HG03175 (cell line): ENCODE measurements around the gene LHX1.

Experiments used
- ATAC-seq: cut with Tn5 transposase; IDR thresholded peaks from one replicate; pipeline ENCODE4 v1.9.1; 2021; ENCODE audit warnings: mild to moderate bottlenecking, moderate library complexity; ENCODE audit not compliant: unreplicated experiment

The LHX1 gene

GRCh38 chr17:36950027-36950426 is 12.8 kb downstream of the LHX1 start:
- ATAC-seq, result no peak

GRCh38 chr17:36951084-36951789 is 14.0 kb downstream of the LHX1 start:
- ATAC-seq, result no peak

- no peak for ATAC-seq
Observed at GRCh38 chr17:36971508-36971907, 34.2 kb downstream of the LHX1 start.

GRCh38 chr17:36972186-36972700 is 35.0 kb downstream of the LHX1 start:
- no peak for ATAC-seq

GRCh38 chr17:36972905-36973304 is 35.6 kb downstream of the LHX1 start:
- no peak for ATAC-seq

GRCh38 chr17:36975922-36976515 is 38.7 kb downstream of the LHX1 start:
- no peak for ATAC-seq

GRCh38 chr17:36977066-36977465 is 39.8 kb downstream of the LHX1 start:
- no peak for ATAC-seq

GRCh38 chr17:36977568-36977967 is 40.3 kb downstream of the LHX1 start:
- ATAC-seq, result no peak

- ATAC-seq, result no peak
Observed at GRCh38 chr17:36978810-36979564, 41.7 kb downstream of the LHX1 start.

GRCh38 chr17:36979565-36979941 is 42.3 kb downstream of the LHX1 start:
- no peak for ATAC-seq

GRCh38 chr17:36980280-36980761 is 43.0 kb downstream of the LHX1 start:
- no peak for ATAC-seq

GRCh38 chr17:36983618-36984017 is 46.3 kb downstream of the LHX1 start:
- ATAC-seq, result no peak

- ATAC-seq, result no peak
Observed at GRCh38 chr17:36989173-36989572, 51.9 kb downstream of the LHX1 start.

- ATAC-seq, result no peak
Observed at GRCh38 chr17:36992701-36993100, 55.4 kb downstream of the LHX1 start.

- ATAC-seq, result no peak
Observed at GRCh38 chr17:36993227-36993626, 56.0 kb downstream of the LHX1 start.
